ENCODE results near the gene VAPA. TPM values are rescaled to one million over a fixed set of nuclear protein-coding genes. Genes with fewer than 3 reads are reported as not detected.

Gene VAPA
- total and polyA plus RNA-seq, 7 donors: 181 to 336 (median 263) TPM

GRCh38 chr18:9975658-9976057, 61.8 kb downstream of the VAPA start:
- Histone ChIP-seq H3K4me3 (no peak overlapping the region), H3K27ac (no peak overlapping the region), H3K27me3 (no peaks in the 10 kb centered on the region), H3K4me1 (peaks cover 0 to 8% (median 2%) of the 10 kb centered on the region in 4 donors), H3K36me3 (no peaks in the 10 kb centered on the region), H3K9me3 (peaks cover 0 to 8% (median 2%) of the 10 kb centered on the region in 4 donors)
- no peak for TF ChIP-seq CTCF (IDR thresholded peaks at IDR 0.05)
- TF ChIP-seq POLR2A (IDR thresholded peaks at IDR 0.05): no peak
- TF ChIP-seq EP300 (IDR thresholded peaks at IDR 0.05): no peak
- TF ChIP-seq POLR2AphosphoS5 (IDR thresholded peaks at IDR 0.05): no peak
- no peak for DNase-seq
- intact Hi-C loops (cut with DNase I): no loop called here

- TF ChIP-seq CTCF (IDR thresholded peaks at IDR 0.05) (no peak), EP300 (IDR thresholded peaks at IDR 0.05) (no peak), POLR2A (IDR thresholded peaks at IDR 0.05) (no peak), POLR2AphosphoS5 (IDR thresholded peaks at IDR 0.05) (no peak)
- intact Hi-C loops (cut with DNase I): no loop called here
- Histone ChIP-seq H3K9me3 (no peaks in the 10 kb centered on the region), H3K4me3 (no peak overlapping the region), H3K27ac (no peak overlapping the region), H3K36me3 (no peaks in the 10 kb centered on the region), H3K27me3 (no peaks in the 10 kb centered on the region), H3K4me1 (peaks cover 0 to 11% (median 7%) of the 10 kb centered on the region in 4 donors)
- WGBS, 2 donors: 81 to 93% methylated on average over 5 of the region's 5 CpGs
- DNase-seq: no peak
These were observed 68.9 kb downstream of the VAPA start for GRCh38 chr18:9982711-9983110.

- Histone ChIP-seq H3K36me3 (no peaks in the 10 kb centered on the region), H3K27ac (peak overlapping the region in 3 of 4 donors; percentile 22 to 49 (median 26)), H3K27me3 (no peaks in the 10 kb centered on the region), H3K4me3 (no peak overlapping the region), H3K9me3 (no peaks in the 10 kb centered on the region), H3K4me1 (peaks cover 0 to 11% (median 7%) of the 10 kb centered on the region in 4 donors)
- TF ChIP-seq POLR2AphosphoS5 (IDR thresholded peaks at IDR 0.05): no peak
- TF ChIP-seq EP300 (IDR thresholded peaks at IDR 0.05): no peak
- no peak for TF ChIP-seq CTCF (IDR thresholded peaks at IDR 0.05)
- TF ChIP-seq POLR2A (IDR thresholded peaks at IDR 0.05): no peak
- intact Hi-C loops (cut with DNase I): no loop called here
- WGBS, 2 donors: 78 to 84% methylated on average over 5 of the region's 5 CpGs
- DNase-seq: no peak
These were observed 70.3 kb downstream of the VAPA start for GRCh38 chr18:9984080-9984479.

GRCh38 chr18:9985641-9986040, 71.8 kb downstream of the VAPA start:
- Histone ChIP-seq H3K4me3 (no peak overlapping the region), H3K27me3 (no peaks in the 10 kb centered on the region), H3K9me3 (no peaks in the 10 kb centered on the region), H3K36me3 (no peaks in the 10 kb centered on the region), H3K27ac (no peak overlapping the region), H3K4me1 (peaks cover 0 to 11% (median 7%) of the 10 kb centered on the region in 4 donors)
- TF ChIP-seq EP300 (IDR thresholded peaks at IDR 0.05): no peak
- TF ChIP-seq CTCF (IDR thresholded peaks at IDR 0.05): no peak
- no peak for TF ChIP-seq POLR2A (IDR thresholded peaks at IDR 0.05)
- TF ChIP-seq POLR2AphosphoS5 (IDR thresholded peaks at IDR 0.05): no peak
- WGBS, 2 donors: 88 to 89% methylated on average over 4 of the region's 4 CpGs
- no peak for DNase-seq
- intact Hi-C loops (cut with DNase I): no loop called here

Data from sigmoid colon (tissue), 7 donors.